ENCODE results near the gene CTXND1.

- no peak for TF ChIP-seq EZH2 (IDR thresholded peaks at IDR 0.05; ENCODE audit: borderline replicate concordance, low read length)
- TF ChIP-seq CTCF (conservative IDR thresholded peaks at IDR 0.05 in 1 of 2, IDR thresholded peaks at IDR 0.05 in 1 of 2; ENCODE audit: extremely low read depth in 1 of 2, insufficient read depth in 1 of 2, low read depth in 1 of 2, low read length in 2 of 2): no peak
Observed at GRCh38 chr15:80186066-80186465, 65.9 kb downstream of the CTXND1 start.
